ENCODE results near the gene FOXN3. TPM values are rescaled to one million over a fixed set of nuclear protein-coding genes. Genes with fewer than 3 reads are reported as not detected.

FOXN3 gene
- total RNA-seq, 1 donor from 2014 or later = 106 TPM

GRCh38 chr14:89289477-89289876 is 127.6 kb downstream of the FOXN3 start:
- no peak overlapping the region for H3K27ac Mint-ChIP-seq
- TF ChIP-seq CTCF (IDR thresholded peaks at IDR 0.05) = no peak
- CTCF ChIA-PET = no interaction called here
- H3K4me1 Mint-ChIP-seq = peaks cover 40% of the 10 kb centered on the region
- no peaks in the 10 kb centered on the region for H3K27me3 Mint-ChIP-seq
- POLR2A ChIA-PET = no interaction called here
- no peaks in the 10 kb centered on the region for H3K9me3 Mint-ChIP-seq
- H3K36me3 Mint-ChIP-seq (ENCODE audit: low read depth) = peaks cover 52% of the 10 kb centered on the region
- ATAC-seq (ENCODE audit: low read depth) (no peak), DNase-seq (no peak)
- intact Hi-C loops (cut with micrococcal nuclease) = no loop called here
- no peak overlapping the region for H3K4me3 Mint-ChIP-seq

GRCh38 chr14:89288114-89288513 is 128.9 kb downstream of the FOXN3 start:
- CTCF ChIA-PET = no interaction called here
- intact Hi-C loops (cut with micrococcal nuclease) = no loop called here
- DNase-seq = no peak
- Mint-ChIP-seq H3K36me3 (ENCODE audit: low read depth) (peaks cover 48% of the 10 kb centered on the region), H3K27ac (no peak overlapping the region), H3K4me3 (no peak overlapping the region), H3K9me3 (no peaks in the 10 kb centered on the region), H3K27me3 (no peaks in the 10 kb centered on the region), H3K4me1 (peaks cover 39% of the 10 kb centered on the region)
- ATAC-seq (ENCODE audit: low read depth) = no peak
- no peak for TF ChIP-seq CTCF (IDR thresholded peaks at IDR 0.05)
- POLR2A ChIA-PET = no interaction called here

GRCh38 chr14:89284333-89285058 is 132.5 kb downstream of the FOXN3 start:
- Mint-ChIP-seq H3K4me3 (no peak overlapping the region), H3K27ac (no peak overlapping the region), H3K27me3 (no peaks in the 10 kb centered on the region), H3K9me3 (no peaks in the 10 kb centered on the region), H3K4me1 (peaks cover 11% of the 10 kb centered on the region), H3K36me3 (ENCODE audit: low read depth) (peaks cover 37% of the 10 kb centered on the region)
- TF ChIP-seq CTCF (IDR thresholded peaks at IDR 0.05) = no peak
- ChIA-PET POLR2A (no interaction called here), CTCF (no interaction called here)
- intact Hi-C loops (cut with micrococcal nuclease) = no loop called here
- DNase-seq = no peak
- no peak for ATAC-seq (ENCODE audit: low read depth)

- CTCF ChIA-PET = interaction anchor here (1.0 kb wide), 1 partner anchor 106 kb away, joined by 4 read pairs; no protein-coding TSS in a partner anchor
- H3K9me3 Mint-ChIP-seq = no peaks in the 10 kb centered on the region
- H3K27ac Mint-ChIP-seq = no peak overlapping the region
- ATAC-seq (ENCODE audit: low read depth) = no peak
- DNase-seq = no peak
- no peak for TF ChIP-seq CTCF (IDR thresholded peaks at IDR 0.05)
- H3K4me1 Mint-ChIP-seq = peaks cover 11% of the 10 kb centered on the region
- intact Hi-C loops (cut with micrococcal nuclease) = no loop called here
- no peak overlapping the region for H3K4me3 Mint-ChIP-seq
- POLR2A ChIA-PET = no interaction called here
- H3K36me3 Mint-ChIP-seq (ENCODE audit: low read depth) = peaks cover 43% of the 10 kb centered on the region
- no peaks in the 10 kb centered on the region for H3K27me3 Mint-ChIP-seq
These were observed 133.5 kb downstream of the FOXN3 start for GRCh38 chr14:89283327-89284060.

GRCh38 chr14:89282191-89282590 is 134.8 kb downstream of the FOXN3 start:
- no peak for ATAC-seq (ENCODE audit: low read depth)
- no peak for DNase-seq
- POLR2A ChIA-PET = interaction anchor here (0.6 to 0.7 kb wide), 2 partner anchors 9 to 92 kb away, joined by 3 to 5 read pairs; no protein-coding TSS in a partner anchor
- intact Hi-C loops (cut with micrococcal nuclease) = no loop called here
- CTCF ChIA-PET = no interaction called here
- no peak for TF ChIP-seq CTCF (IDR thresholded peaks at IDR 0.05)
- Mint-ChIP-seq H3K36me3 (ENCODE audit: low read depth) (peaks cover 48% of the 10 kb centered on the region), H3K27me3 (no peaks in the 10 kb centered on the region), H3K9me3 (no peaks in the 10 kb centered on the region), H3K4me1 (peaks cover 19% of the 10 kb centered on the region), H3K27ac (no peak overlapping the region), H3K4me3 (no peak overlapping the region)

All from activated B cell treated with CpG ODN at 0.5 μM for 24 hours (primary cell).